GM18502 (cell line): ENCODE results near the gene DHODH.
A peak's percentile ranks its signal among the peaks of the same experiment; 100 is the strongest.
"Not testable (repeated sequence)": the region's sequence is repeated elsewhere in the genome, so short reads cannot be mapped to it uniquely, and the experiment has no call there.

Experiments used
- ATAC-seq: cut with Tn5 transposase; IDR thresholded peaks from one replicate; pipeline ENCODE4 v1.9.1; 2021; ENCODE audit warnings: mild to moderate bottlenecking; ENCODE audit not compliant: unreplicated experiment, poor library complexity

DHODH gene

GRCh38 chr16:72008424-72009216 lies at the start of gene DHODH:
DHODH (plus strand) TSS chr16:72008744; CDS start chr16:72008765, 21 bp downstream.
- peak; percentile 99 for ATAC-seq

GRCh38 chr16:71961066-71962039 lies 47.2 kb upstream of the DHODH start:
- ATAC-seq, result peak; percentile 81

- ATAC-seq, result no peak
Measured at GRCh38 chr16:71963125-71963875, 45.2 kb upstream of the DHODH start.

DNA sequence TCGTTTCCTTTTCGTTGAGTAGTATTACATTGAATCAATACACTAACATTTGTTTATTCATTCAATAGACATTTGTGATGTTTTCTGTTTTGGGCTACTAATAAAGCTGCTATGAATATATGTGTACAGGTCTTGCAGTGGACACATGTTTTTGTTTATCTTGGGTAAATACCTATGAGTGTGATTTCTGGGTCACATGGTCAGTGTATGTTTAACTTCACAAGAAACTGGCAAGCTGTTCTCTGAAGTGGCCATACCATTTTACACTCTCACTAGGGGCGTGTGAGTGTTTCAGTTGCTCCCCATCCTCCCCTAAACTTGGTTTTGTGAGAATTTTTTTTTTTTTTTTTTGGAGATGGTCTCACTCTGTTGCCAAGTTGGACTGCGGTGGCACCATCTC lies 43.3 kb upstream of the DHODH start:
- no peak for ATAC-seq

- ATAC-seq, result no peak
Measured at GRCh38 chr16:71966932-71967331, 41.6 kb upstream of the DHODH start.

DNA sequence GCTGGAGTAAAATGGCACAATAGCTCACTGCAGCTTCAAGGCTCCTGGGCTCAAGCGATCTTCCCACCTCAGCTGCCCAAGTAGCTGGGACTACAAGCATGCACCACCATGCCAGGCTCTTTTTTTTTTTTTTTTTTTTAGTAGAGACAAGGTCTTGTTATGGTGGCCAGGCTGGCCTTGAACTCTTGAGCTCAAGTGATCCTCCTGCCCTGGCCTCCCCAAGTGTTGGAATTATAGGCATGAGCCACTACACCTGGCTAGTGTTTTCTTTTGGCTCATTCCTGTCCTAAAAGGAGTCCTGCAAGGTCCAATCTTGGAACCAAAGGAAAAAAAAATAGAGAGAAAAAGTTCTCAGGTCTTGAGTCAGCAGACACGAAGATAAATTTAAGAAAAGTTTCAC lies 39.2 kb upstream of the DHODH start:
- no peak for ATAC-seq

DNA sequence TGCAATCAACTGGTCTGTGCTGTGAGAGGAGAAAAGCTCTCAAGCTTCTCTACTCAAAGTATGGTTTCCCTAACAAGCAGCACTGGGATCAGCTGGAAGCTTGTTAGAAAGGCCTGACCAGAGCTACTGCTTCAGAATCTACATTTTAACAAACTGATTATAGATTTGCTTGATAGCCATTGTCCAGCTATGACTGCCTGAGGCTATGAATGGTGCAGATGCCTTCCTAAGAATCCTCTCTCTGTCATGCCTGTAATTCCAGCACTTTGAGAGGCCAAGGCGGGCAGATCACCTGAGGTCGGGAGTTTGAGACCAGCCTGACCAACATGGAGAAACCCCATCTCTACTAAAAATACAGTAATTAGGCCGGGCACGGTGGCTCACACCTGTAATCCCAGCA lies 37.0 kb upstream of the DHODH start:
- no peak for ATAC-seq

GRCh38 chr16:71972356-71972755 lies 36.2 kb upstream of the DHODH start:
- no peak for ATAC-seq

DNA sequence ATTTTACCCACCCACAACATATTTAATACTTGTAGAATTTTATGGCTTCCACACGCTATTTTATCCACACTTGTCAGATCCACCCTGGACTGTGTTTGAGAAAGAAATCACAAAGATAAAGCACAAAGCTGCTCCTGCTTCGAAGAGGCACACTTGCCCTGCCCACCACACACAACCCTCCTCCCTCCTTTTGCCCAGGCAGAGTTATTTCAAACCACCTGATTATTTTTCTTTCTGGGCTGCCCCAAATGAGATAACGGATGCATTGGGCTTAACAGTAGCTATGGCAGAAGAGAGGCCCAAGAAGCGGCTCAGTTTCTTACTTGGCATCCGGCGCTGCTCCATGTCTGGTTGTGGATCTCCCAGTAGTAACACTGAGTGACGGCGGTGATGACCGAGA lies 35.5 kb upstream of the DHODH start:
- no peak for ATAC-seq

GRCh38 chr16:71974068-71974818 lies 34.3 kb upstream of the DHODH start:
- no peak for ATAC-seq

DNA sequence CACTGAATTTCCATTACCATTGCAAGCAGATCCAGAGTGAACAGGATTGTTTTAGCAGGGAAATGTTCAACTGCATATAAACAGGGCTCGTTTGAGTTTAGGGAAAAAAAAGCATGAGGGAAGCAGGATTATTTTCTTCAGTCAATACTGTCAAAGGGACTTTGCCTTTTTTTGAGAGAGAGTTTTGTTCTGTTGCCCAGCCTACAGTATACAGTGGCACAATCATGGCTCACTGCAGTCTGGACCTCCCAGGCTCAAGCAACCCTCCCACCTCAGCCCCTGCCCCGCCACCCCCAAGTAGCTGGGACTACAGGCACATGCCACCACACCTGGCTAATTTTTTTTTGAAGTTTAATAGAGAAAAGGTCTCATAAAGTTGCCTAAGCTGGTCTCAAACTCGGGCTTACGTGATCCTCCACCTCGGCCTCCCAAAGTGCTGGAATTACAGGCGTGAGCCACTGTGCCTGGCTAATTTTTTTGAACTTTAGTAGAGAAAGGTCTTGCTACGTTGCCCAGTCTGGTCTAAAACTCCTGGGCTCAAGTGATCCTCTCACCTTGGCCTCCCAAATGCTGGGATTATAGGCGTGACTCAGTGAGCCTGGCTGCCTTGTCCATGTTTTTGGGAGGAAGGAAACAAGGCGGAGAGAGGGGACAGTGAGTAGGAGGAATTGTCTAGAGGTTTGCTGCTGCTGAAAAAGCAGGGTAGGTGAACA lies 23.1 kb upstream of the DHODH start:
- ATAC-seq, result no peak

DNA sequence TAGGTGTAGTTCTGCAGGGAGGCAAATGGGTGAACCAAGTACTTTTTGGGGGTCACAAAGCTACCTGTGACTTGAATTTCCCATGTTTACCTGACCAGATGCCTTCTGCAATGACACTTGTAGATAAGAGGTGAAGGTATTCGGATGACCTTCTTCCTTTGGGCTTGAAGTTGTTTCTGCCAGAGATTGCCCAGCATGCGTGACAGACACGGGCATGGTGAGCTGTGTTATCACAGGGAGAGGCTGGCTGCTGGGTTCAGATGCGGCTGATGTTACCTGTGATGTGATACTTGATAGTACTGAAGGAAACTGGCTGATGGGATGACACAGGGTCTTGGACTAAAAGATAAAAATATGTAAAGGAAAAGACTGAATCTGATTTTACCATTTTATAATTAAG lies 22.4 kb upstream of the DHODH start:
- no peak for ATAC-seq

DNA sequence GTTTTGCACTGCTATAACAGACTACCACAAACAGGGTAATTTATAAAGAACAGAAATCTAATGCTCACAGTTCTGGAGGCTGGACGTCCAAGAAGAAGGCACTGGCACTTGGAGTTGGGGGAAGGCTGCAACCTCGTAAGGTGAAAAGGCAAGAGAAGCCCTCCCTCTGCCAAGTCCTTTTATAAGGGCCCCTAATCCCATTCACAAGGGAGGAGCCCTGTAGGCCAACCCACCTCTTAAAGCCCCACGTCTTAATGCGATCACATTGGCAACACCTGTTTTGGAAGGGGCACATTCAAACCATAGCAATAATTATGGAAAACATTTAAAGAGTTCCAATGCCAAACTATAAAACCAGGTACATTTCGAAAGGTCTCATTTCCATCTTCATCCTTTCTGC lies 13.5 kb upstream of the DHODH start:
- no peak for ATAC-seq

- ATAC-seq, result not testable (repeated sequence)
Measured at GRCh38 chr16:71997578-71997977, 11.0 kb upstream of the DHODH start.

DNA sequence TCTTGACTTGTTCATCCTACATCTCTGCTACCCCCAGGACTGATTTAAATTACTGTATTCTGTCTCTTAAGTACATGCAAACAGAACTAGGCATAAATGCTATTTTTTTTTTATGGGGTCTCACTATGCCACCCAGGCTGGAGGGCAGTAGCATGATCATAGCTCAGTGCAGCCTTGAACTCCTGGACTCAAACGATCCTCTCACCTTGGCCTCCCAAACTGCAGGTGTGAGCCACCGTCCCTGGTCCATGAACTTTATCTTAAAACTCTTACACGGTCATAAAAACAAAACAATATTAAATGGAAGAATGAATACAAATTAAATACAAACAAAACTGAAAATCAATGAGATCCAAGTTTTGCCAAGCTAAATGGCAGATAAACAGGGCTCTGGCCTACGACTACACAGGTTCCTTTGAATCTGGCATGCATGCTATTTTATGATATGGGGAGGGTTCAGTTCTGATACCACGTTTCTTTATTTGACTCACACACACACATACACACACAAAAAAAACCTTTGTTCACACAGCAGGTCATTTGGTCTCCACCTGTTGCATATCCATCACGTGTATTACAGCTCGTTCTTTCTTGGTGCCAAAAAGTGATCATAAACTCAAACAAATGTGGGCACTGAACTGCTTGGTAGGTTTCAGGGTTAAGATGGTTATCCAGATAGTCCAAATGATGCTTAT lies 7.2 kb upstream of the DHODH start:
- ATAC-seq, result no peak

DNA sequence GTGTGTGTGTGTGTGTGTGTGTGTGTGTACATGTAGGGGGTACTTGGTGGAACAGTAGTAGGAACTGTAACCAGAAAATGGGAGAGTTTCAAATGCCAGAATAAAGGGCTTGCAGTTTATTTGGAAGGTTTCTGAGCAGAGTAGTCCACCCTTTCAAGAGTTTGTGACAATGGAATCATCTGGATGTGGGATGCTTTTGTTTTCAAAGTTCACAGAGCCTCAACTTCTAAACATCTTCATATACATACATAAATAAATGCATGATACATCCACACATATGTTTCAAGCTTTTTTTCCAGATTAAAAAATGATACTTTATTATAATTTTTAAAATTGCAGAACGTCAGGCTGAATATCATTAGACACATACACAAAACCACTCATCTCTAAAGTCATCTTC lies 5.9 kb upstream of the DHODH start:
- no peak for ATAC-seq

DNA sequence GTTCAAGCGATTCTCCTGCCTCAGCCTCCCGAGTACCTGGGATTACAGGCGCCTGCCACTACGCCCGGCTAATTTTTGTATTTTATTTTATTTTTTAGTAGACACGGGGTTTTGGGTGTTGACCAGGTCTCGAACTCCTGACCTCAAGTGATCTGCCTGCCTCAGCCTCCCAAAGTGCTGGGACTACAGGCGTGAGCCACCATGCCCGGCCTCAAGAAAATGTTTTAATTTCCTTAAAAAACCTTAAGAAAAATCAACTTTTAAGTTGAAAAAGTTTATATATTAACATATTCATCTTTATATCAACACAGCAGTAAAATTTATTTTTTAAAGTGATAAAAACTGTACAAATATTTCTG lies 500 bp upstream of the DHODH start:
- not testable (repeated sequence) for ATAC-seq

GRCh38 chr16:72009779-72010178 lies 1.2 kb downstream of the DHODH start:
- ATAC-seq, result no peak

DNA sequence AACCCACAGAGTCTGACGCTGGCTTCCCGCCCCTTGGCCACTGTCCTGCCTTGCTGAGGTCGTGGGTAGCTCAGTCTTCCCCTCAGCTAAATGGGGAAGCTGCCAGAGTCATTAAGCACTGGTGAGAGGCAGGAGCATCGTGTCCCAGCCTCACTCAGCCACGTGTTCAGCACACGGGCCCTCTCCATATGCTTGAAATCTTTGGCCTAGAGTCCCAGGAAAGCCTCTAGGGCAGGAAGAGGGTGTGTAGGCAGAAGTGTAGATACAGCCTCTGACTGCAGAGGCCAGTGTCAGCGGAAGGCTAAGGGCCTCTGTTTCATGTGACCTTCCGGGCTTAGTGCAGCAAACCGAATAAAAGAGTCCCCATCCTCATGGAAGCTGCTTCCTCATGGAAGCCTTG lies 4.1 kb downstream of the DHODH start:
- ATAC-seq, result no peak
